Measurements from ENCODE around the gene PSMB2.

The PSMB2 gene

GRCh38 chr1:35555601-35556477, 85.5 kb downstream of the PSMB2 start:
- peak overlapping the region in 1 of 2 donors; percentile 86 for H3K4me3 ChIP-seq (ENCODE audit: low read length in 2 of 2)
- H3K9ac ChIP-seq (ENCODE audit: low read length in 2 of 2): peak overlapping the region in 1 of 2 donors; percentile 89
- H3K4me1 ChIP-seq (ENCODE audit: control insufficient read depth, insufficient read depth, low read length): peaks cover 49% of the 10 kb centered on the region
- H3K27me3 ChIP-seq (ENCODE audit: control insufficient read depth in 1 of 2, insufficient read depth in 2 of 2, low read length in 2 of 2): no peaks in the 10 kb centered on the region
- no peak overlapping the region for H3K27ac ChIP-seq (ENCODE audit: low read length)
- peaks cover 10 to 11% of the 10 kb centered on the region in 2 donors for H3K36me3 ChIP-seq (ENCODE audit: control insufficient read depth in 2 of 2, insufficient read depth in 2 of 2, low read length in 2 of 2)
- no peaks in the 10 kb centered on the region for H3K9me3 ChIP-seq (ENCODE audit: control insufficient read depth in 2 of 2, low read length in 2 of 2)

GRCh38 chr1:35555212-35555584, 86.1 kb downstream of the PSMB2 start:
- Histone ChIP-seq H3K9ac (ENCODE audit: low read length in 2 of 2) (no peak overlapping the region), H3K4me1 (ENCODE audit: control insufficient read depth, insufficient read depth, low read length) (peaks cover 43% of the 10 kb centered on the region), H3K4me3 (ENCODE audit: low read length in 2 of 2) (no peak overlapping the region), H3K36me3 (ENCODE audit: control insufficient read depth in 2 of 2, insufficient read depth in 2 of 2, low read length in 2 of 2) (peaks cover 11 to 12% of the 10 kb centered on the region in 2 donors), H3K27me3 (ENCODE audit: control insufficient read depth in 1 of 2, insufficient read depth in 2 of 2, low read length in 2 of 2) (no peaks in the 10 kb centered on the region), H3K9me3 (ENCODE audit: control insufficient read depth in 2 of 2, low read length in 2 of 2) (no peaks in the 10 kb centered on the region), H3K27ac (ENCODE audit: low read length) (no peak overlapping the region)

- Histone ChIP-seq H3K36me3 (ENCODE audit: control insufficient read depth in 2 of 2, insufficient read depth in 2 of 2, low read length in 2 of 2) (peaks cover 11 to 12% of the 10 kb centered on the region in 2 donors), H3K9me3 (ENCODE audit: control insufficient read depth in 2 of 2, low read length in 2 of 2) (no peaks in the 10 kb centered on the region), H3K27me3 (ENCODE audit: control insufficient read depth in 1 of 2, insufficient read depth in 2 of 2, low read length in 2 of 2) (no peaks in the 10 kb centered on the region), H3K4me1 (ENCODE audit: control insufficient read depth, insufficient read depth, low read length) (peaks cover 38% of the 10 kb centered on the region), H3K27ac (ENCODE audit: low read length) (no peak overlapping the region), H3K9ac (ENCODE audit: low read length in 2 of 2) (peak overlapping the region in 1 of 2 donors; percentile 19), H3K4me3 (ENCODE audit: low read length in 2 of 2) (no peak overlapping the region)
These were observed 86.8 kb downstream of the PSMB2 start for GRCh38 chr1:35554266-35555211.

GRCh38 chr1:35553851-35554250, 87.5 kb downstream of the PSMB2 start:
- Histone ChIP-seq H3K36me3 (ENCODE audit: control insufficient read depth in 2 of 2, insufficient read depth in 2 of 2, low read length in 2 of 2) (peaks cover 11 to 12% of the 10 kb centered on the region in 2 donors), H3K4me1 (ENCODE audit: control insufficient read depth, insufficient read depth, low read length) (peaks cover 35% of the 10 kb centered on the region), H3K9ac (ENCODE audit: low read length in 2 of 2) (no peak overlapping the region), H3K27me3 (ENCODE audit: control insufficient read depth in 1 of 2, insufficient read depth in 2 of 2, low read length in 2 of 2) (no peaks in the 10 kb centered on the region), H3K27ac (ENCODE audit: low read length) (no peak overlapping the region), H3K4me3 (ENCODE audit: low read length in 2 of 2) (no peak overlapping the region), H3K9me3 (ENCODE audit: control insufficient read depth in 2 of 2, low read length in 2 of 2) (no peaks in the 10 kb centered on the region)
